GM23338 (cell line): ENCODE results near the gene PCBP3. TPM values are rescaled to one million over a fixed set of nuclear protein-coding genes. Genes with fewer than 3 reads are reported as not detected.
A peak's percentile ranks its signal among the peaks of the same experiment; 100 is the strongest.

Source experiments
- ATAC-seq: fragments of 200-7000 bp; cut with Tn5 transposase; 3 replicates; pipeline ENCODE4 v1.9.1; 2020
- DNase-seq: peaks from one replicate; pipeline ENCODE4 v3.0.0-alpha.2; 2015; ENCODE audit warnings: low spot score
- H2AFZ ChIP-seq: fragments of 200-600 bp; sonication (generic); 2 replicates; pipeline ENCODE4 v1.8.0; 2016; ENCODE audit warnings: antibody characterized with exemption, mild to moderate bottlenecking, moderate library complexity
- H3F3A ChIP-seq: fragments of 200-600 bp; sonication (generic); replicated peaks from 2 replicates; pipeline ENCODE4 v1.8.0; 2017; ENCODE audit warnings: antibody characterized with exemption, mixed run types, low read depth
- H3K27ac ChIP-seq: fragments of 200-600 bp; sonication (generic); 2 replicates; pipeline ENCODE4 v1.6.1; 2016; ENCODE audit warnings: low read depth
- H3K27me3 ChIP-seq: fragments of 200-600 bp; sonication (generic); 2 replicates; pipeline ENCODE4 v1.8.0; 2016; ENCODE audit warnings: mild to moderate bottlenecking, mixed run types, moderate library complexity; ENCODE audit not compliant: insufficient read depth
- H3K36me3 ChIP-seq: fragments of 200-600 bp; sonication (generic); 2 replicates; pipeline ENCODE4 v1.8.0; 2016; ENCODE audit warnings: mild to moderate bottlenecking; ENCODE audit not compliant: insufficient read depth
- H3K4me1 ChIP-seq: fragments of 200-600 bp; sonication (generic); 2 replicates; pipeline ENCODE4 v1.8.0; 2016; ENCODE audit warnings: mild to moderate bottlenecking, moderate library complexity; ENCODE audit not compliant: insufficient read depth
- H3K4me2 ChIP-seq: fragments of 200-600 bp; sonication (generic); 2 replicates; pipeline ENCODE4 v1.7.1; 2017; ENCODE audit warnings: mixed run types
- H3K4me3 ChIP-seq: fragments of 200-600 bp; sonication (generic); 2 replicates; pipeline ENCODE4 v1.6.1; 2016; ENCODE audit warnings: mixed run types
- H3K79me2 ChIP-seq: fragments of 200-600 bp; sonication (generic); replicated peaks from 2 replicates; pipeline ENCODE4 v1.8.0; 2017; ENCODE audit warnings: mild to moderate bottlenecking; ENCODE audit not compliant: insufficient read depth
- H3K9me2 ChIP-seq: fragments of 200-600 bp; sonication (generic); 2 replicates; pipeline ENCODE4 v1.8.0; 2017; ENCODE audit not compliant: insufficient read depth
- H4K20me1 ChIP-seq: fragments of 200-600 bp; sonication (generic); replicated peaks from 2 replicates; pipeline ENCODE4 v1.8.0; 2017; ENCODE audit warnings: mild to moderate bottlenecking; ENCODE audit not compliant: insufficient read depth
- H3K27ac Mint-ChIP-seq: 2 replicates; pipeline ENCODE4 v1.8.0; 2020; ENCODE audit warnings: inconsistent platforms, mild to moderate bottlenecking, moderate library complexity, mixed read lengths
- H3K27me3 Mint-ChIP-seq: 3 replicates; pipeline ENCODE4 v1.8.0; 2022; ENCODE audit warnings: low read depth, mild to moderate bottlenecking, moderate library complexity, mixed read lengths, inconsistent platforms; ENCODE audit not compliant: insufficient read depth, poor library complexity
- H3K36me3 Mint-ChIP-seq: 3 replicates; pipeline ENCODE4 v1.8.0; 2021; ENCODE audit warnings: low read depth, mild to moderate bottlenecking, inconsistent platforms, moderate library complexity, mixed read lengths
- H3K4me1 Mint-ChIP-seq: 3 replicates; pipeline ENCODE4 v1.8.0; 2020; ENCODE audit warnings: mild to moderate bottlenecking, inconsistent platforms, mixed read lengths
- H3K4me3 Mint-ChIP-seq: 3 replicates; pipeline ENCODE4 v1.8.0; 2021; ENCODE audit warnings: moderate library complexity, mild to moderate bottlenecking, inconsistent platforms, mixed read lengths
- H3K9me3 Mint-ChIP-seq: 3 replicates; pipeline ENCODE4 v1.8.0; 2020; ENCODE audit warnings: moderate library complexity, mild to moderate bottlenecking, inconsistent platforms, mixed read lengths
- EZH2phosphoT487 ChIP-seq: fragments of 200-600 bp; sonication (generic); IDR thresholded peaks from one replicate; pipeline ENCODE4 v1.8.1; 2018; ENCODE audit warnings: antibody characterized with exemption; ENCODE audit not compliant: unreplicated experiment
- JUNB ChIP-seq: IDR thresholded peaks from one replicate; pipeline ENCODE4 v1.6.1; 2016; ENCODE audit warnings: antibody characterized with exemption; ENCODE audit not compliant: unreplicated experiment
- STAT1 ChIP-seq: IDR thresholded peaks from one replicate; pipeline ENCODE4 v1.6.1; 2016; ENCODE audit warnings: antibody characterized with exemption; ENCODE audit not compliant: unreplicated experiment
- ZNF114 ChIP-seq: fragments of 250-450 bp; sonication (Bioruptor Pico); IDR thresholded peaks from 2 replicates; pipeline ENCODE4 v1.5.0; 2020; ENCODE audit warnings: mild to moderate bottlenecking, moderate library complexity
- polyA plus RNA-seq: library from polyadenylated mRNA; unstranded; fragments of >200 nt; fragmentation: Nextera tagmentation; extraction: Ambion mirVana; gene quantifications from 2 replicates; pipeline ENCODE4 v1.2.1, GENCODE V29; 2016
- total RNA-seq: library from RNA; depleted of rRNA; stranded (reverse); fragments of >200 nt; shearing (Covaris generic); gene quantifications from 2 replicates; pipeline ENCODE4 v1.2.3, GENCODE V29; 2014
- TF ChIP-seq, protein P1 (sequence below), 2 experiments: fragments of 200-600 bp in 1 of 2; sonication (generic) in 1 of 2; conservative IDR thresholded peaks; 2 replicates each; pipeline versions ENCODE4 v1.5.1 to v1.6.1; 2016 to 2017; ENCODE audit warnings: antibody characterized with exemption in 2 of 2, low read depth in 2 of 2, mild to moderate bottlenecking in 2 of 2, moderate library complexity in 1 of 2
- TF ChIP-seq, protein P2 (sequence below): IDR thresholded peaks from one replicate; pipeline ENCODE4 v1.6.1; 2018; ENCODE audit warnings: antibody characterized with exemption; ENCODE audit not compliant: unreplicated experiment

Gene PCBP3
- total and polyA plus RNA-seq, 2 experiments from 2014 or later: 7.1 to 9.1 TPM

DNA sequence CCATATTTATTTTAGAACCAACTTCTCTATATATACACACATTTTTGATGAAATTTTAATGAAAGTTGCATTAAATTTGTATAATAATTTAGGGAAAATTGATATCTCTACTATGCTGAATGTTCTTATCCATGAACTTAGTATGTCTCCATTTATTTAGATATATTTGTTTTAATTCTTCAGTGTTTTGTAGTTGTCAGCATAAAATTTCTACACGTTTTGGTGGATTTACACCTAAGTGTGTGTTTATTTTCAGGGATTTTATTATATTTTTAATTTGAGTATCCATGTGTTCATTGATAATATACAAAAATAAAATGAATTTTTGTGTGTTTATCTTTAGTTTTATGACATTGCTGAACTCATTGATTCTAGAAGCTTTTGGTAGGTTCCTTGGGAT lies 36.7 kb downstream of the PCBP3 start (continued):
- TF ChIP-seq EZH2phosphoT487 (no peak), STAT1 (no peak), JUNB (no peak)

DNA sequence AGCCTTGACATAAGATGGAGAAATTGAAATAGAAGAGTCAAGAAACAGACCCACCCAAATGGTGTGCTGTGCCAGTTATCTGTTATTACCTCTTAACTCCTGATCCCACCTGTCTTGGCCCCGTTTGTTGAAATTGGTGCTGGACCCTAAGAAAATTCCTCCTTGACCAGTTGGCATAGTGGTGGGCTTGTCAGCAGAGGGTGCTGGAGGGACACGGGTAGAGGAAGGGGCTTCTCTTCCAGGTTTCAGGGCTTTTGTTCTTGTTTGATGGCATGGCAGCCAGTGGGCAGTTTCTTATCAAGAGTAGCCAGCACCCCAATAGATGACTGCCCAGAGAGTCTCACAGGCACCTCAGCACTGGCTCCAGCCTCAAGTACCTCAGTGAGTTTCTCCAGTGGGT lies 51.6 kb downstream of the PCBP3 start:
- Histone ChIP-seq H2AFZ (no peak overlapping the region), H3K4me2 (no peak overlapping the region)

More for the DNA sequence above, 51.6 kb downstream of the PCBP3 start:
- Histone ChIP-seq H3F3A (no peaks in the 10 kb centered on the region), H3K36me3 (no peaks in the 10 kb centered on the region), H4K20me1 (no peaks in the 10 kb centered on the region), H3K27me3 (no peaks in the 10 kb centered on the region), H3K9me2 (no peaks in the 10 kb centered on the region), H3K79me2 (no peaks in the 10 kb centered on the region), H3K4me3 (no peak overlapping the region), H3K27ac (no peak overlapping the region), H3K4me1 (no peaks in the 10 kb centered on the region)
- peaks cover 5% of the 10 kb centered on the region; the same call in 1 of the 3 replicates for H3K9me3 Mint-ChIP-seq
- no peak overlapping the region for H3K4me3 Mint-ChIP-seq
- ATAC-seq (peak; percentile 75), DNase-seq (peak; percentile 68)
- H3K36me3 Mint-ChIP-seq: no peaks in the 10 kb centered on the region
- H3K4me1 Mint-ChIP-seq: no peaks in the 10 kb centered on the region
- H3K27me3 Mint-ChIP-seq: peaks cover 3% of the 10 kb centered on the region
- TF ChIP-seq, protein P1, sequence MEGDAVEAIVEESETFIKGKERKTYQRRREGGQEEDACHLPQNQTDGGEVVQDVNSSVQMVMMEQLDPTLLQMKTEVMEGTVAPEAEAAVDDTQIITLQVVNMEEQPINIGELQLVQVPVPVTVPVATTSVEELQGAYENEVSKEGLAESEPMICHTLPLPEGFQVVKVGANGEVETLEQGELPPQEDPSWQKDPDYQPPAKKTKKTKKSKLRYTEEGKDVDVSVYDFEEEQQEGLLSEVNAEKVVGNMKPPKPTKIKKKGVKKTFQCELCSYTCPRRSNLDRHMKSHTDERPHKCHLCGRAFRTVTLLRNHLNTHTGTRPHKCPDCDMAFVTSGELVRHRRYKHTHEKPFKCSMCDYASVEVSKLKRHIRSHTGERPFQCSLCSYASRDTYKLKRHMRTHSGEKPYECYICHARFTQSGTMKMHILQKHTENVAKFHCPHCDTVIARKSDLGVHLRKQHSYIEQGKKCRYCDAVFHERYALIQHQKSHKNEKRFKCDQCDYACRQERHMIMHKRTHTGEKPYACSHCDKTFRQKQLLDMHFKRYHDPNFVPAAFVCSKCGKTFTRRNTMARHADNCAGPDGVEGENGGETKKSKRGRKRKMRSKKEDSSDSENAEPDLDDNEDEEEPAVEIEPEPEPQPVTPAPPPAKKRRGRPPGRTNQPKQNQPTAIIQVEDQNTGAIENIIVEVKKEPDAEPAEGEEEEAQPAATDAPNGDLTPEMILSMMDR (conservative IDR thresholded peaks at IDR 0.05; ENCODE audit: low read depth in 2 of 2): peak; percentile 59 to 80
- TF ChIP-seq JUNB: no peak
- TF ChIP-seq EZH2phosphoT487: no peak
- no peak for TF ChIP-seq ZNF114 (CRISPR knock-in tag)
- TF ChIP-seq, protein P2, sequence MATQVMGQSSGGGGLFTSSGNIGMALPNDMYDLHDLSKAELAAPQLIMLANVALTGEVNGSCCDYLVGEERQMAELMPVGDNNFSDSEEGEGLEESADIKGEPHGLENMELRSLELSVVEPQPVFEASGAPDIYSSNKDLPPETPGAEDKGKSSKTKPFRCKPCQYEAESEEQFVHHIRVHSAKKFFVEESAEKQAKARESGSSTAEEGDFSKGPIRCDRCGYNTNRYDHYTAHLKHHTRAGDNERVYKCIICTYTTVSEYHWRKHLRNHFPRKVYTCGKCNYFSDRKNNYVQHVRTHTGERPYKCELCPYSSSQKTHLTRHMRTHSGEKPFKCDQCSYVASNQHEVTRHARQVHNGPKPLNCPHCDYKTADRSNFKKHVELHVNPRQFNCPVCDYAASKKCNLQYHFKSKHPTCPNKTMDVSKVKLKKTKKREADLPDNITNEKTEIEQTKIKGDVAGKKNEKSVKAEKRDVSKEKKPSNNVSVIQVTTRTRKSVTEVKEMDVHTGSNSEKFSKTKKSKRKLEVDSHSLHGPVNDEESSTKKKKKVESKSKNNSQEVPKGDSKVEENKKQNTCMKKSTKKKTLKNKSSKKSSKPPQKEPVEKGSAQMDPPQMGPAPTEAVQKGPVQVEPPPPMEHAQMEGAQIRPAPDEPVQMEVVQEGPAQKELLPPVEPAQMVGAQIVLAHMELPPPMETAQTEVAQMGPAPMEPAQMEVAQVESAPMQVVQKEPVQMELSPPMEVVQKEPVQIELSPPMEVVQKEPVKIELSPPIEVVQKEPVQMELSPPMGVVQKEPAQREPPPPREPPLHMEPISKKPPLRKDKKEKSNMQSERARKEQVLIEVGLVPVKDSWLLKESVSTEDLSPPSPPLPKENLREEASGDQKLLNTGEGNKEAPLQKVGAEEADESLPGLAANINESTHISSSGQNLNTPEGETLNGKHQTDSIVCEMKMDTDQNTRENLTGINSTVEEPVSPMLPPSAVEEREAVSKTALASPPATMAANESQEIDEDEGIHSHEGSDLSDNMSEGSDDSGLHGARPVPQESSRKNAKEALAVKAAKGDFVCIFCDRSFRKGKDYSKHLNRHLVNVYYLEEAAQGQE: no peak
- no peak for TF ChIP-seq STAT1
- no peak overlapping the region for H3K27ac Mint-ChIP-seq
